Measurements from ENCODE around the gene PPRC1. TPM values are rescaled to one million over a fixed set of nuclear protein-coding genes. Genes with fewer than 3 reads are reported as not detected.
A peak's percentile ranks its signal among the peaks of the same experiment; 100 is the strongest.

PPRC1 gene
- total RNA-seq, 1 donor from 2014 or later = 38.3 TPM

DNA sequence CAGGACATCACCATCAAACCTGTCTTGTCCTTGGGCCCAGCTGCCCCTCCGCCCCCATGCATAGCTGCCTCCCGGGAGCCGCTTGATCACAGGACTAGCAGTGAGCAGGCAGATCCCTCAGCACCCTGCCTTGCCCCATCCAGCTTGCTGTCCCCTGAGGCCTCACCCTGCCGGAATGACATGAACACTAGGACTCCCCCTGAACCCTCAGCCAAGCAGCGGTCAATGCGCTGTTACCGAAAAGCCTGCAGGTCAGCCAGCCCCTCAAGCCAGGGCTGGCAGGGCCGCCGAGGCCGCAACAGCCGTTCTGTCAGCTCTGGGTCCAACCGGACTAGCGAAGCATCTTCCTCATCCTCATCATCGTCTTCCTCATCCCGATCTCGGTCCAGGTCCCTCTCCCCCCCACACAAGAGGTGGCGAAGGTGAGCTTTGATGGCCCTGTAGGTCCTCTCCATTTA lies 14.2 kb downstream of the PPRC1 start:
- H3K36me3 ChIP-seq = peaks cover 76% of the 10 kb centered on the region
- no peak overlapping the region for H3K27ac ChIP-seq
- no peak for DNase-seq

GRCh38 chr10:102147561-102147960 lies 14.7 kb downstream of the PPRC1 start:
- no peak overlapping the region for H3K27ac ChIP-seq
- peaks cover 5% of the 10 kb centered on the region for H3K4me1 ChIP-seq
- no peaks in the 10 kb centered on the region for H3K9me3 ChIP-seq
- no peak overlapping the region for H3K4me3 ChIP-seq
- ATAC-seq = no peak
- no peak for TF ChIP-seq CTCF (IDR thresholded peaks at IDR 0.05)
- intact Hi-C loops (cut with DNase I) = no loop called here
- no peaks in the 10 kb centered on the region for H3K27me3 ChIP-seq
- peaks cover 70% of the 10 kb centered on the region for H3K36me3 ChIP-seq
- DNase-seq = no peak

More for the DNA sequence above, 14.2 kb downstream of the PPRC1 start:
- no peak for ATAC-seq
- intact Hi-C loops (cut with DNase I) = no loop called here
- peaks cover 5% of the 10 kb centered on the region for H3K4me1 ChIP-seq
- no peaks in the 10 kb centered on the region for H3K27me3 ChIP-seq
- TF ChIP-seq CTCF (IDR thresholded peaks at IDR 0.05) = no peak
- no peaks in the 10 kb centered on the region for H3K9me3 ChIP-seq
- no peak overlapping the region for H3K4me3 ChIP-seq

GRCh38 chr10:102148275-102148674 lies 15.4 kb downstream of the PPRC1 start:
- TF ChIP-seq CTCF (IDR thresholded peaks at IDR 0.05) = no peak
- H3K27me3 ChIP-seq = no peaks in the 10 kb centered on the region
- ATAC-seq (no peak), DNase-seq (no peak)
- intact Hi-C loops (cut with DNase I) = no loop called here
- peaks cover 66% of the 10 kb centered on the region for H3K36me3 ChIP-seq
- H3K27ac ChIP-seq = no peak overlapping the region
- H3K9me3 ChIP-seq = no peaks in the 10 kb centered on the region
- peaks cover 9% of the 10 kb centered on the region for H3K4me1 ChIP-seq
- H3K4me3 ChIP-seq = no peak overlapping the region

DNA sequence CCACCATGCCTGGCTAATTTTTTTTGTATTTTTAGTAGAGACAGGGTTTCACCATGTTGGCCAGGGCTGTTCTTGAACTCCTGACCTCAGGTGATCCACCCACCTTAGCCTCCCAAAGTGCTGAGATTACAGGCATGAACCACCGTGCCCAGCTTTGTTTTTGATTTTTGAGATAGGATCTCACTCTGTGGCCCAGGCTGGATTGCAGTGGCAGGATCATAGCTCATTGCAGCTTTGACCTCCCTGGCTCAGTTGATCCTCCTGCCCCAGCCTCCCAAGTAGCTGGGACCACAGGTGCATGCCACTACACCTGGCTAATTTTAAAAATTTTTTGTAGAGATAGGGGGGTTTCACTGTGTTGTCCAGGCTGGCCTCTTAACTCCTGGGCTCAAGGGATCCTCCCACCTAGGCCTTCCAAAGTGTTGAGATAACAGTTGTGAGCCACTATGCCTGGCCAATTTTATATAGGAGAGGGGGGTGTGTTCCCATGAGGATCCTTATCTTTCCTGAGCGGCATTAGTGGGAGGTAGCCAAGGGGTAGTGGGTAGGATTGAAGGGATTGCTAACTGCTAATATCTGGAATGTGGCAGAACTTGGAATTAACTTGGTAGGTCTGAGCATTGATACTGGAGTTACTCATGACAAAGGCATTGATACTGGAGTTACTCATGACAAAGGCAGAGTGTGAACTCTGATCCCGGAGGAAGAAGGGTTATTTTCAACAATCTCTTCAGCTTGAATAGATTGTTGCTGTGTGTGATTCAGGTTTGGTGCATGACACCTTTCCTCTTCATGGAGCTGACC lies 18.3 kb downstream of the PPRC1 start:
- Histone ChIP-seq H3K27ac (peak overlapping the region; percentile 91), H3K27me3 (no peaks in the 10 kb centered on the region), H3K9me3 (no peaks in the 10 kb centered on the region), H3K4me3 (peak overlapping the region; percentile 83), H3K36me3 (peaks cover 49% of the 10 kb centered on the region), H3K4me1 (peaks cover 21% of the 10 kb centered on the region)
- ATAC-seq (no peak), DNase-seq (no peak)
- no peak for TF ChIP-seq CTCF (IDR thresholded peaks at IDR 0.05)
- intact Hi-C loops (cut with DNase I) = no loop called here

- intact Hi-C loops (cut with DNase I) = no loop called here
- Histone ChIP-seq H3K27me3 (no peaks in the 10 kb centered on the region), H3K36me3 (peaks cover 50% of the 10 kb centered on the region), H3K27ac (peak within 1 kb of the TSS; percentile 91), H3K9me3 (no peaks in the 10 kb centered on the region), H3K4me3 (peak within 1 kb of the TSS; percentile 83), H3K4me1 (peaks cover 21% of the 10 kb centered on the region)
- peak; percentile 99 for DNase-seq
- TF ChIP-seq CTCF (IDR thresholded peaks at IDR 0.05) = no peak
- peak; percentile 98 for ATAC-seq
Measured at GRCh38 chr10:102151774-102152544, 19.1 kb downstream of the PPRC1 start, which contains the start of gene NOLC1. Gene NOLC1 (plus strand): TSS chr10:102152389. CDS start chr10:102152411, 22 bp downstream.
